CD4-positive, alpha-beta T cell treated with Interleukin-15 for 1 hour (primary cell): ENCODE measurements around the gene PILRA.
A peak's percentile ranks its signal among the peaks of the same experiment; 100 is the strongest.
"Not testable (repeated sequence)": the region's sequence is repeated elsewhere in the genome, so short reads cannot be mapped to it uniquely, and the experiment has no call there.

Source experiments
- DNase-seq: peaks from one replicate; pipeline ENCODE4 v3.0.0-alpha.2; 2020

Gene PILRA

GRCh38 chr7:100435401-100436304, 62.4 kb downstream of the PILRA start:
- DNase-seq, result peak; percentile 47

DNA sequence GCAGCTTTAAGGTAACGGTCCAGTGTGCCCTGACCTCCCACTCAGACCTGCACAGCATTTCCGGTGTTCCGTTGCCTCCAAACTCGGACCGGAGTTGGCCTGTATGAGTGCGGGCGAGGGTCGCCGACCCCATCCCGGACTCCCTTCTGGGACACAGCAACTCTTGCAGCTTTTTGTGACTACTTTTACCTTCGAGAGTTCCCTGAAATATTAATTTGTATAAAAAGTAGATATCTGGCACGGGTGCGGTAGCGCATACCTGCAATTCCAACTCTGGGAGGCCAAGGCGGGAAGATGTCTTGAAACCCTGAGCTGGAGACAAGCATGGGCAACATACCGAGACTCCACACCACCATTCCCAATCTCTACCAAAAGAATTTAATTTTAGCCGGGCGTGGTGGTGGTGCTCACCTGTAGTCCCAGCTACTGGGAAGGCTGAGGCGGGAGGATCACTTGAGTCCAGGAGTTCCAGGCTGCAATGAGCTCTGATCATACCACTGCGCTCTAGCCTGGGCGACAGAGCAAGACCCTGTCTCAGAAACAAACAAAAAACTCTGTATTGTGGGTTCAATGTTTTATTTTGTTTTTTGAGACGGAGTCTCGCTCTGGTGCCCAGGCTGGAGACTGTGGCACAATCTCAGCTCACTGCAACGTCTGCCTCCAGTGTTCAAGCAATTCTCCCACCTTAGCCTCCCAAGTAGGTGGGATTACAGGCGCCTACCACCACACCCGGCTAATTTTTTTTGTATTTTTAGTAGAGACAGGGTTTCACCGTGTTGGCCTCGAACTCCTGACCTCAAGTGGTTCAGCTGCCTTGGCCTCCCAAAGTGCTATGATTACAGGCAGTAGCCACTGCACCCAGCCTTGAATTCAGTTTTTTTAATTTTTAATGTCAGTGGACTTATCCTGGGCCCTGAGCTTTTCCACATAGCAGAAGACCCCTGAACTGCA, 64.1 kb downstream of the PILRA start:
- DNase-seq, result no peak

DNA sequence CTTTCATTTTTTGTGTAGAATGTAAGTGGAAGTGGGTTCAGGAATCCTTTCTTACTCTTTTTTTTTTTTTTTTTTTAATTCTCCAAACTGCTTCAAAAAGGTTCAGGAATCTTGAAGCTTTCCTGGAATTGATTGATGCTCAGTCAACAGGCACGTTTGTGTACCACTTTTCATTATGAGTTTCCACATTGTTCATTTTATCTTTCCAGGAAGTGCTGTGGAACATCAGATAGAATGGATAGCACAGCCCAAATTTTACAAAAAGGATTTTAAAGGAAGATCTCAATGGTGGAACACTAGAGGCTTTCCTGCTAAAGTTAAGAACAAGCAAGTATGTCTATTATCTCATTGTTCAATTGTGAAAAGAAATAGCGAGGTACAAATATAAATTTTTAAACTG, 64.9 kb downstream of the PILRA start:
- DNase-seq, result no peak

DNA sequence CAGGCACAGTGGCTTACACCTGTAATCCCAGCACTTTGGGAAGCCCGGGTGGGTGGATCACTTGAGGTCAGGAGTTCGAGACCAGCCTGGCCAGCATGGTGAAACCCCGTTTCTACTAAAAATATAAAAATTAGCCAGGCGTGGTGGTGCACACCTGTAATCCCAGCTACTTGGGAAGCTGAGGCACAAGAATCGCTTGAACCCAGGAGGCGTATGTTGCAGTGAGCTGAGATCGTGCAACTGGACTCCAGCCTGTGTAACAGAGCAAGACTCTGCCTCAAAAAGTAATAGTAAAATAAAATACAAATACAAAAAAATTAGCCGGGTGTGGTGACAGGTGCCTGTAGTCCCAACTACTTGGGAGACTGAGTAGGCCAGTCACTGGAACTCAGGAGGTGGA, 65.4 kb downstream of the PILRA start:
- not testable (repeated sequence) for DNase-seq

DNA sequence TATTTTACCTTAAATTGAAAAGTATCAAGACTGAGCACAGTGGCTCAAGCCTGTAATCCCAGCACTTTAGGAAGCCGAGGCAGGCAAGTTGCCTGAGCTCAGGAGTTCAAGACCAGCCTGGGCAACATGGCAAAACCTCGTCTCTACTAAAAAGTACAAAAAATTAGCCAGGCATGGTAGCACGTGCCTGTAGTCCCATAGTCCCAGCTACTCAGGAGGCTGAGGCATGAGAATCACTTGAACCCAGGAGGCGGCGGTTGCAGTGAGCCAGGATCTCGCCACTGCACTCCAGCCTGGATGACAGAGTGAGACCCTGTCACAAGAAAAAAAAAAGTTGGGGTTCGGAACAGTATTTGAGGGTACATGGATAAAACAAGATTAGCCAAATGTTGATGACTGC, 66.0 kb downstream of the PILRA start:
- DNase-seq, result not testable (repeated sequence)

- DNase-seq, result no peak
Measured at GRCh38 chr7:100441641-100442535, 68.6 kb downstream of the PILRA start.

DNA sequence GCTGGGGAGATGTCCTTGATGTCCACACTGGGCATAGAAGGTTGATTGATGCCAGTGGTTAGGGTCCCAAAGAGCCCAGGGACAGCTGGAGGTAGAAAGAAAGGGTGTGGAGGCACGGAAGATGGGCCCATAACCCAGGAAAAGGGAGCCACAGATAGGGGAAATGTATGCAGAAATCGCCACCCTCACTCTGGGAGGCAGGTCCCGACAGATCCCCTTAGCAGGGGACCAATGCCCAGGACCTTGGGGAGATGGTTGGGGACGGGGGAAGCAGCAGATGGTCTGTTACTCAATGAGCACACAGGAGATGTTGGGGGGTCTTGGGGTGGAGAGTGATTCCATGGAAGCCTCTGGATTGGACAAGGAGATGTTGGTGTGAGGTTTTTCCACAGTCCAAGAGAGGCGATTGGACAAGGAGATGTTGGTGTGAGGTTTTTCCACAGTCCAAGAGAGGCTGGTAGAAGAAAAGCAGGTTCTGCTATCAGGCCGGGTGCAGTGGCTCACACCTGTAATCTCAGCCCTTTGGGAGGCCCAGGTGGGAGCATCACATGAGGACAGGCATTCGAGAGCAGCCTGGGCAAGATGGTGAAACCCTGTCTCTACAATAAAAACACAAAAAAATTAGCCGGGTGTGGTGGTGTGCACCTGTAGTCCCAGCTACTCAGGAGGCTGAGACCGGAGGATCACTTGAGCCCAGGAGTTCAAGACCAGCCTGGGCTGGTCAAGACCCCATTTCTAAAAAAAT, 70.0 kb downstream of the PILRA start:
- DNase-seq, result no peak

GRCh38 chr7:100444311-100445278, 71.3 kb downstream of the PILRA start:
- DNase-seq, result peak; percentile 52

GRCh38 chr7:100446040-100446439, 72.8 kb downstream of the PILRA start:
- no peak for DNase-seq

DNA sequence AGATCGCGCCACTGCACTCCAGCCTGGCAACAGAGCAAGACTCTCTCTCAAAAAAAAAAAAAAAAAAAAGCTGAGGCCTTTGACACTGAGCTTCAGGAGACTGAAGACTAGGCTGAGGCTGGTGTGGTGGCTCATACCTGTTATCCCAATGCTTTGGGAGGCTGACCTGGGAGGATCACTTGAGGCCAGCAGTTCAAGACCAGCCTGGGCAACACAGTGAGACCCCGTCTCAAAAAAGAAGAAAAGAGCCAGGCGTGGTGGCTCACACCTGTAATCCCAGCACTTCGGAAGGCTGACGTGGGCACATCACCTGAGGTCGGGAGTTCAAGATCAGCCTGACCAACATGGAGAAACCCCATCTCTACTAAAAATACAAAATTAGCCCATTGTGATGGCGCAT, 74.1 kb downstream of the PILRA start:
- not testable (repeated sequence) for DNase-seq

GRCh38 chr7:100449190-100449795, 76.0 kb downstream of the PILRA start:
- DNase-seq, result no peak
